Activated CD8-positive, alpha-beta memory T cell treated with anti-CD3 and anti-CD28 coated beads for 36 hours (primary cell): ENCODE measurements around the gene KLHL5. TPM values are rescaled to one million over a fixed set of nuclear protein-coding genes. Genes with fewer than 3 reads are reported as not detected.

ENCODE experiments used
- CTCF ChIA-PET: fragments of 350-600 bp; sonication (Branson Sonifier 250); formaldehyde crosslinking; loops from one replicate; lab custom pipeline; 2021; ENCODE audit warnings: antibody characterized with exemption; lab: Charles Lee
- POLR2A ChIA-PET: fragments of 350-600 bp; sonication (Branson Sonifier 250); formaldehyde crosslinking; loops from one replicate; lab custom pipeline; 2021; ENCODE audit warnings: antibody characterized with exemption; lab: Charles Lee
- total RNA-seq, 2 experiments: library from RNA; stranded (reverse); gene quantifications; one replicate each; pipeline ENCODE4 v1.2.3, GENCODE V29; 2021

The KLHL5 gene
- total RNA-seq, 2 experiments from 2014 or later = 12.3 to 13.1 TPM

- ChIA-PET POLR2A (no interaction called here), CTCF (no interaction called here)
Observed at GRCh38 chr4:39146211-39146610, 84.2 kb downstream of the KLHL5 start.

GRCh38 chr4:39154009-39154408 is 92.0 kb downstream of the KLHL5 start:
- ChIA-PET CTCF (no interaction called here), POLR2A (no interaction called here)

- POLR2A ChIA-PET = no interaction called here
- CTCF ChIA-PET = no interaction called here
Observed at GRCh38 chr4:39157520-39157919, 95.5 kb downstream of the KLHL5 start.

- POLR2A ChIA-PET = interaction anchor here (0.5 kb wide), 1 partner anchor 231 kb away, joined by 4 read pairs; no protein-coding TSS in a partner anchor
- CTCF ChIA-PET = no interaction called here
Observed at GRCh38 chr4:39166177-39166576, 104.1 kb downstream of the KLHL5 start.

- ChIA-PET POLR2A (interaction anchor here (0.5 kb wide), 1 partner anchor 232 kb away, joined by 4 read pairs; no protein-coding TSS in a partner anchor), CTCF (interaction anchor here (0.6 kb wide), 1 partner anchor 752 kb away, joined by 3 read pairs; no protein-coding TSS in a partner anchor)
Observed at GRCh38 chr4:39166669-39167068, 104.6 kb downstream of the KLHL5 start.

GRCh38 chr4:39169426-39169825 is 107.4 kb downstream of the KLHL5 start:
- ChIA-PET POLR2A (no interaction called here), CTCF (no interaction called here)

- POLR2A ChIA-PET = no interaction called here
- CTCF ChIA-PET = no interaction called here
Observed at GRCh38 chr4:39170301-39170700, 108.3 kb downstream of the KLHL5 start.

Other genes starting within 250 kb of the KLHL5 start
- gene TLR6, start 205.4 kb upstream of the KLHL5 start, total RNA-seq = under 1 TPM; 0.59 to 0.84 TPM
- gene FAM114A1, start 194.4 kb upstream of the KLHL5 start, total RNA-seq = not detected
- gene TMEM156, start 29.8 kb upstream of the KLHL5 start, total RNA-seq = 10 to 100 TPM in 1 of 2 experiments, 1 to 10 TPM in 1; 9.3 to 10.7 TPM
- 10 to 100 TPM; 15.7 to 17.3 TPM for gene WDR19, start 120.3 kb downstream of the KLHL5 start, total RNA-seq